GM19025 (cell line): ENCODE results near the gene RBL1.
"Not testable (repeated sequence)": the region's sequence is repeated elsewhere in the genome, so short reads cannot be mapped to it uniquely, and the experiment has no call there.

Experiments
- ATAC-seq: cut with Tn5 transposase; IDR thresholded peaks from one replicate; pipeline ENCODE4 v1.9.1; 2021; ENCODE audit warnings: mild to moderate bottlenecking, low read depth, moderate library complexity; ENCODE audit not compliant: unreplicated experiment

Gene RBL1

DNA sequence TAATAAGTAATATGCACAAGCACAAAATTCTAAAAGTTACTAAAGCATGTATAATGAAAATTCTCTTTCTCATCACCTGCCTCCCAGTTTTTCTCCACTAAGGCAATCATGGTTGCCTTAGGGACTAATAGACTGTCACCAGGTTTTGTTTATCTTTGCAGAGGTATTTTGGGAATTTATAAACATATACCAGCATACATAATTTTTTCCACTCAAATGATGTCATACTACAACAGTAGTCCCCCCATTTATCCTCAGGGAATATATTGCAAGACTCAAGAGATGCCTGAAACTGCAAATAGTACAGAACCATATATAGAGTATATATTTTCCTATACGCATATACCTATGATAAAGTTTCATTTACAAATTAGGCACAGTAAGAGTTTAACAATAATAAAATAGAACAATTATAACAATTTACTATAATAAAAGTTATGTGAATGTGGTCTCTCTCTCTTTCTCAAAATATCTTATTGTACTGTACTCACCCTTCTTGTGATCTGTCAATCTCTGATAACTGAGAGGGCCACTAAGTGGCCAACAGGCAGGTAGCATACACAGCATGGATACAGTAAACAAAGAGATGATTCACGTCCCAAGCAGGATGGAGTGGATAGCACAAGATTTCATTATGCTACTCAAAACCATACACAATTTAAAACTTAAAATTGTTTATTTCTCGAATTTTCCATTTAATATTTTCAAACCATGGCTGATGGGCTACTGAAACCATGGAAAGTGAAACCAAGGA is 19.7 kb downstream of the RBL1 start:
- ATAC-seq: no peak

DNA sequence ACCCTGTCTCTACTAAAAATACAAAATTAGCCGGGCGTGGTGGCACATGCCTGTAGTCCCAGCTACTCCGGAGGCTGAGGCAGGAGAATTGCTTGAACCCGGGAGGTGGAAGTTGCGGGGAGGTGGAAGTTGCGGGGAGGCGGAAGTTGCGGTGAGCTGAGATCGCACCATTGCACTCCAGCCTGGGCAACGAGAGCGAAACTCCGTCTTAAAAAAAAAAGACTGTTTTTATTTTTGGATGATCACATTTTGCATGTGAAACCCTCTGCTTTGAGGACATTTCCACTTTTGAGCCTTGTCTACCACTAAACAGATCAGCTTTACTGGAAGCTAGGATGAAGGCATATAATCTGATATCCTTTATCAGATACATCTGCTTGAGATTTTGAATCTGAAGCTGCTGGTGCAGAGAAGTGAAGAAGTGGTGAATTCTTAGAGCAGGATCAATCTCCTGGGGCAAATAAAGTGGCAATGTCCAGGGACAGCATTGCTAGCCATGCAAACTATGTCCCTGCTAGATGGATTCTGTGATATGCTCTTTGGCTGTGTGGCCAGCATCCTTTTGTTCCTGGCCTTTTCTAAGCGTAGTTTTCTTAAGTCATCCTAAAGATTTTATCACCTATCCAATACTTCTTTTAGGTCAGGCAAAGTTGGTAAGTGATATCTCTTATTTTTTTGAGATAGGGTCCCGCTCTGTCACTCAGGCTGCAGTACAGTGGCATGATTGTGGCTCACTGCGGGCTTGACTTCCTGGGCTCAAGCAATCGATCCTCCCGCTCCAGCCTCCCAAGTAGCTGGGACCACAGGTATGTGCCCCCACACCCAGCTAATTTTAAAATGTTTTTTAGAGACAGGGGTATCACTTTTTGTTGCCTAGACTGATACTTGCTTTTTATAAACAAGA is 23.3 kb downstream of the RBL1 start:
- no peak for ATAC-seq

DNA sequence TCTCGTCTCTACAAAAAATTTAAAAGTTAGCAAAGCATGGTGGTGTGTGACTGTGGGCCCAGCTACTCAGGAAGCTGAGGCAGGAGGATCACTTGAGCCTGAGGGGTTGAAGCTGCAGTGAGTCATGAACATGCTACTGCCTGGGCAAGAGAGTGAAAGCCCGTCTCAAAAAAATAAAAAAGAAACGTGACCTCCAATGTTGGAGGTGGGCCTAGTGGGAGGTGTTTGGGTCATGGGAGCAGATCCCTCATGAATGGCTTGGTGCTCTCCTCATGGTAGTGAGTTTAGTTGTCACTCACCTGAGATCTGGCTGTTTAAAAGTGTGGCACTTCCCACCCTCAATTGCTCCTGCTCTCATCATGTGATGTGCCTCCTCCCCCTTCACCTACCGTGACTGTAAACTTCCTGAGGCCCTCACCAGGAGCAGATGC is 24.3 kb downstream of the RBL1 start:
- ATAC-seq: no peak

DNA sequence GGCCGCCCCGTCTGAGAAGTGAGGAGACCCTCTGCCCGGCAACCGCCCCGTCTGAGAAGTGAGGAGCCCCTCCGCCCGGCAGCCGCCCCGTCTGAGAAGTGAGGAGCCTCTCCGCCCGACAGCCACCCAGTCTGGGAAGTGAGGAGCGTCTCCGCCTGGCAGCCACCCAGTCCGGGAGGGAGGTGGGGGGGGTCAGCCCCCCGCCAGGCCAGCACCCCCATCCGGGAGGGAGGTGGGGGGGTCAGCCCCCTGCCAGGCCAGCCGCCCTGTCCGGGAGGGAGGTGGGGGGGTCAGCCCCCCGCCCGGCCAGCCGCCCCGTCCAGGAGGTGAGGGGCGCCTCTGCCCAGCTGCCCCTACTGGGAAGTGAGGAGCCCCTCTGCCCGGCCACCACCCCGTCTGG is 26.2 kb downstream of the RBL1 start:
- ATAC-seq: not testable (repeated sequence)

DNA sequence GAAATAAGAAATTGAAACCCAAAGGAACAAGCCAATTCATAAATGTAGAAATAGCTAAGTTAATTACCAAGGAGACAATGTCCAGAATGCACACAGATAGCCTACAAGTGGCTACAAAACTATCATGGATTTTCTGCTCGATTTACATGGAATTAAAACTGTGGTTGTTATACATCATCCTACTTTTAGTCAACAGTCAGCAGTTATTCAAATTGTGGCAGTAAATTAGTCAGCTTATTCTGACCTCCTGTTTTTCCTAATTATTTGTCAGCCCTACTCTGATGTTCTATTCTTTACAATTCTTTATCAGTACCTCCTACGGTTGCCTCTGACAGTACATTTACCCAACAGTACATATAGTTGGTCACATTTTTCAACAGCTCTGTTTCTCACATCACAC is 29.6 kb downstream of the RBL1 start:
- no peak for ATAC-seq

DNA sequence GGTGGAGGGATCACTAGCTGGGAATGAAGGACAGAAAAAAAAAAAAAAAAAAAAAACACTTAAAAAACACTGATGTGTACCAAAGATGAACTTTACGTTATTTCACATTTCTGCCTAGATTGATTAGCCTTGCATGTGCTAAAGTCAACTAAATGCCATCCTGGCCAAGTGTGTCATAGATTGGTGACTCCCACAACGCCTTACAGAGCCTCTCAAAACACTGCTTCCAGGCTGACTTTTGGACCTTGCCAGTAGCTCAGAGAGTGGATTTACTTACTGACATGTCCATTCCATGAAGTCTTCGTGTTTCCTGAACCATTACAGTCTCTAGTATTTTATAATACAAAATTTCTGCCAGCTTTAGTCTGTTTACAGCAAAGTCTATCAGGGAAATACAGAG is 40.5 kb downstream of the RBL1 start:
- ATAC-seq: no peak

DNA sequence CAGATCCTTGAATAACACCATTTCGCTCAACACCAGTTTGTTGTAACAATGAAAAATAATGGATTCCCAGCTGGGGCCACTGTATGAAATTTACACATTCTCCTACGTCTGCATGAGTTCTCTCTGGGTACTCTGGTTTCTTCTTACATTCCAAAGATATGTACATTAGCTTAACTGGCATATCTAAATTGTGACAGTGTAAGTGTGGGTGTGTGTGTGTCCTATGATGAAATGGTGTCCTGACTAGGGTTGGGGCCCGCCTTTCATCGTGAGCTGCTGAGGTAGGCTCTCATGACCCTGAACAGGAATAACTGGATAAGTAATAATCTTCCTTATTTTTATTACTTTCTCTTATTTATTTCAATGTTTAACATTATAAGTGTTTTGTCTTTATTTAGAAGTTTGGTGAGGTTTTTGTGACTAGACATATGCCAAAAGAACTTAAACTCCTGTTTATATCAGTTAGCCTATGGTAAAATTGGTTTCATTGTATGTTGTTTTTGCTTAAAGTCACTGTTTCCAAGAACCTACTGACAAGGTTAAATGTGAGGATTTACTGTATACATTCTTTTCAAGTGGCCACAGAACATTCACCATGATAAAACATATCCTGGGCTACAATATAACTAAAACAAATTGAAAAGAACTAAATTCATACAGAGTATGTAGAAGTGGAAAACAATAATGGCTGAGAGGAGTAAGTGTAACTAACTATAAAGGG is 42.4 kb downstream of the RBL1 start:
- ATAC-seq: no peak

DNA sequence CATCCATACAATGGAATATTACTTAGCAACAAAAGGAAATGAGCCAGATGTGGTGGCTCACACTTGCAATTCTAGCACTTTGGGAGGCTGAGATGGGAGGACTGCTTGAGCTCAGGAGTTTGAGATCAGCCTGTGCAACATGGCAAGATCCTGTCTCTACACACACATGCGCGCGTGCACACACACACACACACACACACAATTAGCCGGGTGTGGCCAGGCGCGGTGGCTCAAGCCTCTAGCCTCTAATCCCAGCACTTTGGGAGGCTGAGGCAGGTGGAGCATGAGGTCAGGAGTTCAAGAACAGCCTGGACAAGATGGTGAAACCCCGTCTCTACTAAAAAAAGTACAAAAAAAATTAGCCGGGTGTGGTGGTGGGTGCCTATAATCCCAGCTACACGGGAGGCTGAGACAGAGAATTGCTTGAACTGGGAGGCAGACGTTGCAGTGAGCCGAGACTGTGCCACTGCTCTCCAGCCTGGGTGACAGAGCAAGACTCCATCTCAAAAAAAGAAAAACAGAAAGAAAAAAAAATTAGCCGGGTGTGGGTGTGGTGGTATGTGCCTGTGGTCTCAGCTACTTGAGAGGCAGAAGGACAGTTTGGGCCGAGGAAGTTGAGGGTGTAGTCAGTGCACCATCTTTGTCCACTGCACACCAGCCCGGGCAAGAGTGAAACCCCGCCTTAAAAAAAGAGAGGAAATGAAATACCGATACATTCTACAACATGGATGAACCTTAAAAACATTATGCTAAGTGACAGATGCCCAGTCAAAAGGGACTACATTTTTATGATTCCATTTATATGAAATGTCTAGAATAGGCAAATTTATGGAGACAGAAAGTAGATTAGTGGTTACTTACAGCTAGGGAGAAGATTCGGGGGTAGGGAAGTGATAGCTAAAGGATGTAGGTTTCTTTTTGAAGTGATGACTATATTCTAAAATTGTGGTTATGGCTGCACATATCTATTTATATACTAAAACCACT is 52.5 kb downstream of the RBL1 start:
- peak; percentile 46 for ATAC-seq

DNA sequence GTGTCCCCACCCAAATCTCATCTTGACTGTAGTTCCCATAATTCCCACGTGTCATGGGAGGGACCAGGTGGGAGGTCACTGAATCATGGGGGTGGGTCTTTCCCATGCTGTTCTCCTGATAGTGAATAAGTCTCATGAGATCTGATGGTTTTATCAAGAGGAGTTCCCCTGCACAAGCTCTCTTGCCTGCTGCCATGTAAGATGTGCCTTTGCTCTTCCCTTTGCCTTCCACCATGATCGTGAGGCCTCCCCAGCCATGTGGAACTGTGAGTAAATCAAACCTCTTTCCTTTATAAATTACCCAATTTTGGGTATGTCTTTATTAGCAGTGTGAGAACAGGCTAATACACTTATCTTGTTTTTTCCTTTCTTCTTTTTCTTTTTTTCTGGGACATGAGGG is 56.4 kb downstream of the RBL1 start:
- not testable (repeated sequence) for ATAC-seq

DNA sequence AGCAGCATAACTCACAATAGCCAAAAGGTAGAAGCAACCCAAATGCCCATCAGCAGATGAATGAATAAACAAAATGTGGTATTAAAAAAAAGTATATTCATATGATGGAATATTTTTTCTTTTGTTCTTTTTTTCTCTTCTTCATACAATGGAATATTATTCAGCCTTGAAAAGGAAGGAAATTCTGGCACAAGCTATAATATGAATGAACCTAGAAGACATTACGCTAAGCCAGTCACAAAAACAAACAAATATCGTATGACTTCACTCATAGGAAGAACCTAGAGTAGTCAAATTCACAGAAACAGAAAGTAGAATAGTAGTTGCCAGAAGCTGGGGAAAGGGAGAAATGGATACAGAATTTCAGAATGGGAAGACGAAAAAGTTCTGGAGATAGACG is 63.7 kb downstream of the RBL1 start:
- ATAC-seq: no peak

DNA sequence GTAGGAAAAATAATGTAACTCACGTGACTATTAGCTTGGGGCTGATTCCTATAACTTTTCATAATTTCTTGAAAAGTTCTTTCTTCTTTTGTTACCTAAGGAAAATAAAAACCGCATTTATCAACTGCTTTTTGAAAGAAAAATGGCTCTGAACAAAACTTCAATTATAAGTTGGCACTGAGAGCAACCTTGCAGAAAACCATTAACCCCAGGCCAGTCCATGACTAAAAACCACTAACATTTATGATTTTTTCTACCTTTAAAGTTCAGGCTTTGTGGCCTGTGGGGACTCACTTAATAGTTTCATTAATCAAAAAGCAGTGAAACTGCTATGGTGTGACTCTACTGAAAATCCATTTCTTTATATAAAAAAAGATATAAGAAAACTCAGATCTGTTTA is 75.2 kb downstream of the RBL1 start:
- ATAC-seq: no peak

DNA sequence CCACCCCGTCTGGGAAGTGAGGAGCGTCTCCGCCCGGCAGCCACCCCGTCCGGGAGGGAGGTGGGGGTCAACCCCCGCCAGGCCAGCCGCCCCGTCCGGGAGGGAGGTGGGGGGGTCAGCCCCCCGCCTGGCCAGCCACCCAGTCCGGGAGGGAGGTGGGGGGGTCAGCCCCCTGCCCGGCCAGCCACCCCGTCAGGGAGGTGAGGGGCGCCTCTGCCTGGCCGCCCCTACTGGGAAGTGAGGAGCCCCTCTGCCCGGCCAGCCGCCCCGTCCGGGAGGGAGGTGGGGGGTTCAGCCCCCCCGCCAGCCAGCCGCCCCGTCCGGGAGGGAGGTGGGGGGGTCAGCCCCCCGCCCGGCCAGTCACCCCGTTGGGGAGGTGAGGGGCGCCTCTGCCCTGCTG is 83.2 kb downstream of the RBL1 start:
- not testable (repeated sequence) for ATAC-seq

DNA sequence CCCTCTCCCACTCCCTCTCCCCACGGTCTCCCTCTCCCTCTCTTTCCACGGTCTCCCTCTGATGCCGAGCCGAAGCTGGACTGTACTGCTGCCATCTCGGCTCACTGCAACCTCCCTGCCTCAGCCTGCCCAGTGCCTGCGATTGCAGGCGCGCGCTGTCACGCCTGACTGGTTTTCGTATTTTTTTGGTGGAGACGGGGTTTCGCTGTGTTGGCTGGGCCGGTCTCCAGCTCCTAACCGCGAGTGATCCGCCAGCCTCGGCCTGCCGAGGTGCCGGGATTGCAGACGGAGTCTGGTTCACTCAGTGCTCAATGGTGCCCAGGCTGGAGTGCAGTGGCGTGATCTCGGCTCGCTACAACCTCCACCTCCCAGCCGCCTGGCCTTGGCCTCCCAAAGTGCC is 83.9 kb downstream of the RBL1 start:
- ATAC-seq: not testable (repeated sequence)

DNA sequence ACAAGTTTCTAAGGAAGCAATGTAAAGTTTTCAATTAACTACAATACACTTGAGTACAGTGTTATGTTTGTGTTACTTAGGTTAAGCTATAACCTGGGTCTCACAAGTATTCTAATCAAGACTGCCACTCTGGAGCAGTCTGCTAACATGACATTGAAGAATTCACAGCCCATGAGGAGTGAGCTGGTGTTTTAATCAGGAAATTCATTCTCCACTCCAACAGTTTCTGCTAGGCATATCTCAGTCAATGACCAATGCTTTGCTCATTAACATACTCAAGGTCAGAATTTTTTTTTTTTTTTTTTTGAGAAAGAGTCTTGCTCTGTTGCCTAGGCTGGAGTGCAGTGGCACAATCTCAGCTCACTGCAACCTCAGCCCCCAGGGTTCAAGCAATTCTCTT is 84.7 kb downstream of the RBL1 start:
- no peak for ATAC-seq

DNA sequence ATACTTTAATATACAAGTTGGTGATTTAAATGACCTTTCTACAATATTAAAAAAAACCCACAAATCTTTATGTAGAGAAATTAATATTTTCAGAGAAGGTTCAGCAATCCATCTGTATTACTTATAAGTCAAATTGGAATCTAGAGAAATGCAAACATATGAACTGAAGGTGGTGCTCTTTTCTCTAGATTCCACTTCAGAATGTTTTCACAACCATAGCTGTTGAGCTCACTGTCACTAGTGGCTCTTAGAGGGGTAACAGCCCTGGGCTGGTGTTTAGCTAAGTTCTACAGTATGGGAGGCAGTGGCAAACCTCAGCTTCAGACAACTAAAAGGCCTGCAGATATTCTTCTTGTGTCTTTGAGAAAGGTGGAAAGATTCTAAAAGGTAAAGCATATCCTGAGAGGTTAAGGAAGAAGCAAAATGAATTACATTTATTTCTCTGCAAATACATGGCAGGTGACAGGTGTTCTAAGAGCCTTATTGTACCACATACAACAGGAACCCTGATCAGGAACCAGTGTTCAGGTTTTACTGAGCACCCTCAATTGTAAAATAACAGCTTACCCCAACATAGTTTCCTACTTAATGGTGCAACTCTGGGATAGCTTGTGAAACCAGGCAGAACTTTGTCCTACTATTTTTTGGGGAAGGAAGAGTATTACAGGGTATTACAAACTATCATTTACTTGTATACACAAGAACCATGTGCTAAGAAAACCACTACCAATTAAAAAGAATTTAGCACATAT is 87.7 kb downstream of the RBL1 start:
- no peak for ATAC-seq

DNA sequence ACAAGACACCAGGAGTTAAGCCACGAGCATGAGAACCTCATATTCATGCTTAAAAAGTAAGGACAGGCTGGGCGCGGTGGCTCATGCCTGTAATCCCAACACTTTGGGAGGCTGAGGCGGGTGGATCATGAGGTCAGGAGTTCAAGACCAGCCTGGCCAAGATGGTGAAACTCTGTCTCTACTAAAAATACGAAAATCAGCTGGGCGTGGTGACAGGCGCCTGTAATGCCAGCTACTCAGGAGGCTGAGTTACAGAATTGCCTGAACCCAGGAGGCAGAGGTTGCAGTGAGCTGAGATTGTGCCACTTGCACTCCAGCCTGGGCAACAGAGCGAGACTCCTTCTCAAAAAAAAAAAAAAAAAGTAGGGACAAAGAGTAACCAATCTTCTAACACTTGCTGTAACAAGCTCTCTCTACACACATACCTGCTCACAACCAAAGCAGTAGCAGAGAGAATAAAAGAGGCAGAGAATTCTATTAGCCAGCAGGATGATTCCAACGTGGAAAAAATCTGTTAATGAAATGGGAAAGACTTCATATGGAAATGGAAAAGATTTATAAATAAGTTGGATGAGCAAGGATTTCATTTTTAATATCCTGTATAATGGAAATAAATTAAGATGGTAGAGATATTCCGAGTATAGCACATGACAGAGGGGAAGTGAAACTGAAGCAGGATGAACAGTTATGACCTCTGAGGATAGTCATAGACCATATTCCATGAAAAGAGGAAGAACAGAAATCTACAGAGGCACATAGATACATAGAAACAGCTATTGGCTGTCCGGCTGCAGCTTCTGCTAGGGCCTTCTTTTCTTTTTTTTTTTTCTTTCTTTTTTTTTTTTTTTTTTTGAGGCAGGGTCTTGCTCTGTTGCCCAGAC is 90.5 kb downstream of the RBL1 start:
- not testable (repeated sequence) for ATAC-seq

DNA sequence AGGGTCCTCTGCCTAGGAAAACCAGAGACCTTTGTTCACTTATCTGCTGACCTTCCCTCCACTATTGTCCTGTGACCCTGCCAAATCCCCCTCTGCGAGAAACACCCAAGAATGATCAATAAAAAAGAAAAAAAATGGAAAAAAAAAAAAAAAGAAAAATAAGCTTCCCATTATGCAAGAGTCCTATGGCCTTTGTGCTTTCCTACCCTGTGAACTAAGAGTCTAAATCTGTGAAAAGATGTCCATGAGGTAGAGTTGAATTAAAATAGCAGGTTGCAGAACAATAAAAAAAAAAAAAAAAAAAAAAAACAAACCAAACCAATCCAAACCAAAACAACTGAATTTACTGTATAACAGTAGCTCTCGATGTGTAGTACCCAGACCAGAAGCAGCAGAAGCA is 94.2 kb downstream of the RBL1 start:
- not testable (repeated sequence) for ATAC-seq

DNA sequence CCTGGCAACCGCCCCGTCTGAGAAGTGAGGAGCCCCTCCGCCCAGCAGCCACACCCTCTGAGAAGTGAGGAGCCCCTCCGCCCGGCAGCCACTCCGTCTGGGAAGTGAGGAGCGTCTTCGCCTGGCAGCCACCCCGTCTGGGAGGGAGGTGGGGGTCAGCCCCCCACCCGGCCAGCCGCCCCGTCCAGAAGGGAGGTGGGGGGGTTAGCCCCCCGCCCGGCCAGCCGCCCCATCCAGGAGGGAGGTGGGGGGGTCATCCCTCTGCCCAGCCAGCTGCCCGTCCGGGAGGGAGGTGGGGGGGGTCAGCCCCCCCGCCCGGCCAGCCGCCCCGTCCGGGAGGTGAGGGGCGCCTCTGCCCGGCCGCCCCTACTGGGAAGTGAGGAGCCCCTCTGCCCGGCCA is 95.6 kb downstream of the RBL1 start:
- not testable (repeated sequence) for ATAC-seq
